Nephron progenitor cell (in vitro differentiated cells): Measurements from ENCODE around the gene OR1I1.

Experiments used
- DNase-seq: peaks from one replicate; pipeline ENCODE4 v3.0.0; 2021
- H3K27ac Mint-ChIP-seq: 2 replicates; pipeline ENCODE4 v1.8.0; 2021; ENCODE audit warnings: mild to moderate bottlenecking, moderate library complexity, mixed read lengths
- H3K27me3 Mint-ChIP-seq: 2 replicates; pipeline ENCODE4 v1.8.0; 2021; ENCODE audit warnings: mild to moderate bottlenecking, low read depth, mixed read lengths; ENCODE audit not compliant: poor library complexity
- H3K36me3 Mint-ChIP-seq: 2 replicates; pipeline ENCODE4 v1.8.0; 2021; ENCODE audit warnings: low read depth, mixed read lengths
- H3K4me1 Mint-ChIP-seq: 2 replicates; pipeline ENCODE4 v1.8.0; 2021; ENCODE audit warnings: mixed read lengths
- H3K4me3 Mint-ChIP-seq: 2 replicates; pipeline ENCODE4 v1.8.0; 2021; ENCODE audit warnings: mild to moderate bottlenecking, moderate library complexity, mixed read lengths
- H3K9me3 Mint-ChIP-seq: 2 replicates; pipeline ENCODE4 v1.8.0; 2021; ENCODE audit warnings: mild to moderate bottlenecking, moderate library complexity, mixed read lengths
- TF ChIP-seq, protein P1 (sequence below): fragments of 200-600 bp; sonication (generic); IDR thresholded peaks from 2 replicates; pipeline ENCODE4 v1.5.0; 2021; ENCODE audit warnings: antibody characterized with exemption

The OR1I1 gene

DNA sequence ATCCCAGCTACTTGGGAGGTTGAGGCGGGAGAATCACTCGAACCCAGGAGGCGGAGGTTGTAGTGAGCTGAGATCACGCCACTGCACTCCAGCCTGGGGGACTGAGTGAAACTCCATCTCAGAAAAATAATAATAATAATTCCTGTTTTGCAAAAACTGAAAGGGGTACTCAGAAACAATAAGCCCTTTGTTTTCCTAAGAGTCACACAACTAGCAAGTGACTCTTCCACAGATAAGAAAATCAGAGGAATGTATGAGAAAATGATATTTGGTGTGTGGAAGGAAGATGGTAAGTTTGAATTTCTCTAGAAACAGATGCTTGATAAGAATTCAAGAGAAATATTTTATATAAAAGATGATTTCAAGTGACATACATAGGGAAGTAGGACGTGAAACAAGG, 60.3 kb downstream of the OR1I1 start:
- Mint-ChIP-seq H3K4me1 (no peaks in the 10 kb centered on the region), H3K4me3 (no peak overlapping the region), H3K27ac (no peak overlapping the region), H3K9me3 (peaks cover 33% of the 10 kb centered on the region), H3K36me3 (no peaks in the 10 kb centered on the region), H3K27me3 (peaks cover 30% of the 10 kb centered on the region)
- TF ChIP-seq, protein P1, sequence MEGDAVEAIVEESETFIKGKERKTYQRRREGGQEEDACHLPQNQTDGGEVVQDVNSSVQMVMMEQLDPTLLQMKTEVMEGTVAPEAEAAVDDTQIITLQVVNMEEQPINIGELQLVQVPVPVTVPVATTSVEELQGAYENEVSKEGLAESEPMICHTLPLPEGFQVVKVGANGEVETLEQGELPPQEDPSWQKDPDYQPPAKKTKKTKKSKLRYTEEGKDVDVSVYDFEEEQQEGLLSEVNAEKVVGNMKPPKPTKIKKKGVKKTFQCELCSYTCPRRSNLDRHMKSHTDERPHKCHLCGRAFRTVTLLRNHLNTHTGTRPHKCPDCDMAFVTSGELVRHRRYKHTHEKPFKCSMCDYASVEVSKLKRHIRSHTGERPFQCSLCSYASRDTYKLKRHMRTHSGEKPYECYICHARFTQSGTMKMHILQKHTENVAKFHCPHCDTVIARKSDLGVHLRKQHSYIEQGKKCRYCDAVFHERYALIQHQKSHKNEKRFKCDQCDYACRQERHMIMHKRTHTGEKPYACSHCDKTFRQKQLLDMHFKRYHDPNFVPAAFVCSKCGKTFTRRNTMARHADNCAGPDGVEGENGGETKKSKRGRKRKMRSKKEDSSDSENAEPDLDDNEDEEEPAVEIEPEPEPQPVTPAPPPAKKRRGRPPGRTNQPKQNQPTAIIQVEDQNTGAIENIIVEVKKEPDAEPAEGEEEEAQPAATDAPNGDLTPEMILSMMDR = no peak
- no peak for DNase-seq
